Activated naive CD4-positive, alpha-beta T cell treated with anti-CD3 and anti-CD28 coated beads, Interleukin-2, amount 50 U/mL, for 16 hours (primary cell): ENCODE measurements around the gene UFC1.
A peak's percentile ranks its signal among the peaks of the same experiment; 100 is the strongest.

Source experiments
- DNase-seq: peaks from one replicate; pipeline ENCODE4 v3.0.0-alpha.2; 2020

Gene UFC1

DNA sequence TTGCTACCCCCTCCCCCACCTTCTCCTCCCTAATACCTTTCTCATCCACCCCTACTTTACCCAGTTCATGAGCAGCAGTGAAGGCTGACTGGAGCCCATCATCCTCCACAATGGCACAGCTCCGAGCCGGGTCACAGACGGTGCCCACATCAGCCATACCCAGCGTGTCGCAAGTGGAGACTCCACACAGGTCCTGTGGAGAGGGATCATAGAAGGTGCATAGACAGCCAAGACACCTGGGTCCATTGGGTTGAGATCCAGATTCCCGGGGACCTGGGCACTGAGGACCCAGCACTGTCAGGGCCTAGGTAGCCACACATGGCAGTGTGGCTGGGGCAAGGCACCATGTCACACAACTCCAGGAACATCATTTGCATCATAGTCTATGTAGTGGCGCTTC, 42.3 kb downstream of the UFC1 start:
- DNase-seq = no peak

DNA sequence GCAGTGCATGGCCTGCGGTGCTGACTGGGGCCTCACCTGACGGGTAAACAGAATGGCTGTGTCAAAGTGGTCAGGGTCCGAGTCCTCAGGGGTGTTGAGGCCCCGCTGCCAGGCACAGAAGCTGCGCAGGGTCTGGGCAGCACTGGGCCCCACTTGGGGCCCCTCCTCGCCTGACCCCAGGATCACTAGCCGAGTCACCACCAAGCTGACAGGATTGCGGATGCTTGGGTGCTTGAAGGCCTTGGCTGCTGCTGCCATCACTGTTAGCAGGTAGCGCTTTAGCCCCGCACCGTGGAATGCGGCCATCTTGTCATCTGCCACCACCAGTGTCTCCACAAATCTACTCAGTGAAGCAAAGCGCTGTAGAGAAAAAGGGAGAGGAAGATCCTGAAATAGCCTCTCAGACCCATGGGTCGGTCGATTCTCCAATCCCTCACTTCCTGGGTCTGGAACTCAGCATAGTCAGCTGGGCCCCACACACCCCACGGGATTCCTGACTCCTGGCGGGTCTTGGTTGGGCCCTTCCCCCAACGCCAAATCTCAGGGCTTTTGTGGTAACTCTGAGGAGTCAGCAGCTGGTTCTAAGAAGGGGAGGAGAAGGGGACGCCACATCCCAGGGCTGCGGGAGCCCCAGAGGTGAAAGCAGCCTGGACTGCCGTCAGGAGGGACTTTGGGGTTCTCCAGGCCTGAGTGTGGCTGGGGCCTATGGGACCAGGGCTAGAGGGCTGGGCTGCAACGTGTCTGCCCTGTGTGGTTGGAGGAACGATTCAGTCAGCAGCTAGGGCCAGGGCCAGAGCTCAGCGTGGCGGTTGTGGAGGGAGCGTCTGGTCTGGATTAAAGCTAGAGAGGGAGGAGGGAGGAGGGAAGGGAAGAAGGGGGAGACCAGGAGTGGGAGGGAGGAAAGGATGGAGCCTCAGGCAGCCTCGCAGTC, 43.0 kb downstream of the UFC1 start:
- no peak for DNase-seq

DNA sequence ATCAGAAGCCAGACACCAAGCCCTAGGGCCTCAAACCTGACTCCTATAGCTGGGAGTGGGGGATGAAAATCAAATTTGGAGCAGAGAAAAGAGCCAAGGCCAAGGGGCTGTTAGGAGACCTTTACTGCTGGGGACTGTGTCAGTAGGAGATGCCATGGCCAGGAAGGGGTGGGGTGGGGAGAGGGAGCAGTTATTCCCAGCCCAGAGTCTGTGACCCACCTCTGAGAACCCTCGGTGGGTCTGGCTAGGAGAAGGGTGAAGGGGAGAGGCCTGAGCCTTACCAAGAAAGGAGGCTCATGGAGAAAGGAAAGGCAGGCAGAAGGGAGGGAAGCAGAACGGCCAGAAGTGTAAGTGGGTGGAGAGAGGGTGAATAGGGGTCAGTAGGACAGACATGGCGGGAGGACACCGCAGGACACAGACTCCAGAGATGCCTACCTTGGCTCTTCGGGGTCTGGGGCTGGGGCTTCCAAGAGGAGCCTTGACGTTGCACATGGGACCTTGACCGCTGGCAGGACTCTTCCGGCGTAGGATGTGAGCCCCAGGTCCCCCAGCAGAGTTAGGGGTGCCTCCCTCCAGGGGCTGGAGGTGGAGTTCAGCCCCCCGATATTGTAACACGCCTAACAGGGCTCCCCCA, 43.9 kb downstream of the UFC1 start:
- no peak for DNase-seq

- DNase-seq = no peak
Observed at GRCh38 chr1:161198194-161198896, 44.6 kb downstream of the UFC1 start.

- DNase-seq = no peak
Observed at GRCh38 chr1:161198897-161199431, 45.2 kb downstream of the UFC1 start, which contains the start of gene ADAMTS4. Gene ADAMTS4 (minus strand): TSS chr1:161199054. CDS start chr1:161198627, 427 bp downstream.

- DNase-seq = no peak
Observed at GRCh38 chr1:161199506-161200139, 45.8 kb downstream of the UFC1 start.

- no peak for DNase-seq
Observed at GRCh38 chr1:161200421-161200991, 46.7 kb downstream of the UFC1 start.

DNA sequence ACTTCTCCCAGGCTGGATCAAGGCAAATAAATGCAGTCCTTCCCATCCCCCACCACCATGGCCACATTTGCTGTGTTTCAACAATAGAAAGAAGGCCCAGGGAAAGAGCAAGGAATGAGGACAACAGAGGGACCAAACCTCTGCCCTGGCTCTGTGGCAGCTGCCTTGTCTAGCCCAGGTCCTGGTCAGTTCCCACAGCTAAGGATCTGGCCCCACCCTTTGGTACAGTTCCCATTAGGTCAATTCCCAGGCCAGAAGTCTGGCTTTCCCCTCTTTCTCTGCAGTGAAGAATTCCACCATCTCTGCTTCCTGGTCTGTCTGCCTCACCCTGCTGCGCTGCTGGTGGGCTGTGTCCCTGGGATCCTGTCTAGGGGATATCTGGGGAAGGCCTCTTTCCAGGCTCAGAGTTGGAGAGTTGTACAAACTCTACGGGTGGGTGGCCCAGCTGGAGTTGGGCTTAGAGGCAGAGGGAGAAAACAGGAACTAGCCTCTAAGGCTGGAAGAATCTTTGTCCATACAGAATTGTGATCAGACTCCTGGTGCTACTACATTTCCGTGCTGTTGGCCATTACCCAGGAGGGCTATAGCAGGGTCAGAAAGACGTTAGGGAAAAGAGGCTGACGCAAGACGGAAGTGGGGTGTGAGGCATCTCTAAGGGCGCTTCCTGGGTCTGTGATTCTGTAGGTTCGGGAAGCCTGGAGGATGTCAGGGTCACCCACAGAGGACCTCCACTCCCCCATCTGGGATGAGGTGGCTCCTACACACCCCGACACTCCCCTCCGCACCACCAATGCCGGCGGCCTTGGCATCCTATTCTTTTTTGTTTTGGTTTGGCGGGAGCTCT, 47.4 kb downstream of the UFC1 start:
- DNase-seq = no peak

DNA sequence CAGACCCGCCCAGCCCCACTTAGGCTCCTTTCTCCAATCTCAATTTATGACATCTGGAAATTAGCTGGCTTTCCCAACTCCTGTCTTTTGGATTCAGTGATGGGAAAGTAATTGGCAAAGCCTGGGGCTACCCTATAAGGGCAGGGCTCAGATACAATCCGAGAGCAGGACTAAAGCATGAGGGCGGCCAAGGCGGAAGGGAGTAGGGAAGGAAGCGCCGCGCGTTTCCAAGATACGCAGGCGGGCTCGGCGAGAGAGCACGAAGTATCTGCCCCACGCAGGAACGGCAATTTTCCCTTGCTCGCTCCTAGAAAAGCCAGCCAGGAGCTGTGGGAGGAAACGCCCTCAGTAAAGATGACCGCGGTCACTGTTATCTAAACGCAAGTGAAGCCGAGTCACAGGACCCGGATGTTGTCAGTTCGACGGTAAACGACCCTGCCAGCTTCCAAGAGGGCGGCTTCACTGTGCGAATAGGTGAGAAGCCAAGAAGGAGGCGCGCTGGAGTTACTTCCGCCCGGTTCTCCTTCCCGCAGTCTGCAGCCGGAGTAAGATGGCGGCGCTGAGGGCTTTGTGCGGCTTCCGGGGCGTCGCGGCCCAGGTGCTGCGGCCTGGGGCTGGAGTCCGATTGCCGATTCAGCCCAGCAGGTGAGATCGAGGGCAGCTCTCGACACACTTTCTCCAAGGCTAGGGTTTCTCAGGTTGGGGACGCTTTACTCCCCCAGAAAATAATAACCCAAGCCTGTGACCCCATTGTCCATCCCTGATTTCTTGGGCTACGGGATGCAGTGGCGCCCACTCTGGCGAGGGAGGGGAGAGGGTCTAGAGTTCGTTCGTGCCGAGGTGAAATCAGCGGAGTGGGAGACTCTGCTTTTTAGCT, 48.3 kb downstream of the UFC1 start, which contains the start of gene NDUFS2:
Gene NDUFS2 (plus strand): TSS at position 532 of the 877 bp plus-strand sequence. CDS start 19 bp downstream, at position 551.
- DNase-seq = peak; percentile 94

DNA sequence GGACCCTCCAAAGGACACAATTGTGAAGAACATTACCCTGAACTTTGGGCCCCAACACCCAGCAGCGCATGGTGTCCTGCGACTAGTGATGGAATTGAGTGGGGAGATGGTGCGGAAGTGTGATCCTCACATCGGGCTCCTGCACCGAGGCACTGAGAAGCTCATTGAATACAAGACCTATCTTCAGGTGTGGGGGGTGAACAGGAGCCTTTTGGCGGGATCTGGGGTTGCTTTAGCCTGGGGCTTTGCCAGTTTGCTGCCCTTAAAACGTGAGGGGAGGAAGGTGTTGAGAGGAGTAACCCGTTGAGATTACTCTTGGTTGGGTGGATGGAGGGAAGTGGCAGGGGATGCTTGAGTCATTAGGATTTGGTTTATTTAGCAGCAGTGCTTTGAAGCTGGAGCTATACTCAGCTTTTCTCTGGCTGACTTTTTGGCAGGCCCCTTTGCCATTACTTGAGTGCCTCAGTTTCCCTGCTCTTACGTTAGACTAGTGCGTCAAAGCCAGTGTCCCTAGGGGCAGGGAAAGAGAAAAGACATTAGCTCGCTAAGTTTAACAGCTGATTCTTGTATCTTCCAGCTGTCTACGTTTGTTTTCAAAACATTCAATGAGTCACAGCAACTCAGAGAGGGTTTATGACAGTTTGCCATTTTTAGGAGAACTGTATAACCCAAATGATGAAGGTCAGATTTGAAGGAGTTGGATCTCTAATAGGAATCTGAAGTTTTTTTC, 52.8 kb downstream of the UFC1 start:
- no peak for DNase-seq

- no peak for DNase-seq
Observed at GRCh38 chr1:161207173-161207572, 53.4 kb downstream of the UFC1 start.
